H1 (cell line): Measurements from ENCODE around the gene B3GNT2.

ENCODE experiments used
- EZH2 ChIP-seq: fragments of 200-600 bp; sonication (generic); IDR thresholded peaks from 2 replicates; pipeline ENCODE4 v1.7.1; 2012; ENCODE audit warnings: low read depth, mild to moderate bottlenecking, moderate library complexity, low read length, inconsistent platforms; ENCODE audit not compliant: severe bottlenecking
- KDM4A ChIP-seq: IDR thresholded peaks from one replicate; pipeline ENCODE4 v1.7.1; 2012; ENCODE audit warnings: low read depth, mild to moderate bottlenecking, moderate library complexity, low read length, inconsistent platforms; ENCODE audit not compliant: severe bottlenecking
- POLR2AphosphoS5 ChIP-seq: IDR thresholded peaks from 2 replicates; pipeline ENCODE4 v1.6.1; 2011; ENCODE audit warnings: low read depth, low read length
- SAP30 ChIP-seq: fragments of 300-600 bp; sonication (generic); IDR thresholded peaks from 2 replicates; pipeline ENCODE4 v1.7.1; 2012; ENCODE audit warnings: low read length, moderate library complexity, mild to moderate bottlenecking, inconsistent platforms; ENCODE audit not compliant: insufficient read depth, insufficient replicate concordance
- TAF1 ChIP-seq: IDR thresholded peaks from 2 replicates; pipeline ENCODE4 v1.6.1; 2011; ENCODE audit warnings: mild to moderate bottlenecking, low read depth, low read length
- TEAD4 ChIP-seq: IDR thresholded peaks from 2 replicates; pipeline ENCODE4 v1.6.1; 2012; ENCODE audit warnings: low read depth, low read length, inconsistent platforms, mixed read lengths
- TF ChIP-seq, protein P1 (sequence below), 3 experiments: IDR thresholded peaks; 1 replicate in 2 of 3; 2 replicates in 1 of 3; pipeline versions ENCODE4 v1.5.1 to v1.6.1; 2011; ENCODE audit warnings: low read length in 3 of 3, mild to moderate bottlenecking in 3 of 3, inconsistent platforms in 2 of 3, low read depth in 1 of 3, moderate library complexity in 1 of 3; ENCODE audit not compliant: insufficient read depth in 1 of 3; ENCODE audit errors: control extremely low read depth in 1 of 3

DNA sequence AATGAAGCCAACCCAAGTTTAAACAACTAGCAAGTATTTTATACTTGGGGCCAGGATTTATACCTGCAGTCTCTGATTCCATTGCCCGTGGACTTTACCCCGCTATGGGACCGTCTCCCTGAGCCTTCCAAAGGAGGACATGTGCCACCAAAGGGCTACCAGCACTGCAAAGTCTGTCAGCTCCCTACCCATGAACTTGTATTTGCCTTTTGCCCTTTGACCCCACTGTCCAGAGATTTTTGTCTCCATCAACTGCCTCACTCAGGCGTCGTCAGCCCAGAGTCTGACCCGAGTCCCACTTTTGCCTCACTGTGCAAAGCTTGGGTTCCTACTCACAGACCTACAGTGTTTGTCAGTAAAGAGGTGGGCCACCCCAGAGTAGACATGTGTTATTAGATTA is 40.6 kb downstream of the B3GNT2 start:
- TF ChIP-seq, protein P1, sequence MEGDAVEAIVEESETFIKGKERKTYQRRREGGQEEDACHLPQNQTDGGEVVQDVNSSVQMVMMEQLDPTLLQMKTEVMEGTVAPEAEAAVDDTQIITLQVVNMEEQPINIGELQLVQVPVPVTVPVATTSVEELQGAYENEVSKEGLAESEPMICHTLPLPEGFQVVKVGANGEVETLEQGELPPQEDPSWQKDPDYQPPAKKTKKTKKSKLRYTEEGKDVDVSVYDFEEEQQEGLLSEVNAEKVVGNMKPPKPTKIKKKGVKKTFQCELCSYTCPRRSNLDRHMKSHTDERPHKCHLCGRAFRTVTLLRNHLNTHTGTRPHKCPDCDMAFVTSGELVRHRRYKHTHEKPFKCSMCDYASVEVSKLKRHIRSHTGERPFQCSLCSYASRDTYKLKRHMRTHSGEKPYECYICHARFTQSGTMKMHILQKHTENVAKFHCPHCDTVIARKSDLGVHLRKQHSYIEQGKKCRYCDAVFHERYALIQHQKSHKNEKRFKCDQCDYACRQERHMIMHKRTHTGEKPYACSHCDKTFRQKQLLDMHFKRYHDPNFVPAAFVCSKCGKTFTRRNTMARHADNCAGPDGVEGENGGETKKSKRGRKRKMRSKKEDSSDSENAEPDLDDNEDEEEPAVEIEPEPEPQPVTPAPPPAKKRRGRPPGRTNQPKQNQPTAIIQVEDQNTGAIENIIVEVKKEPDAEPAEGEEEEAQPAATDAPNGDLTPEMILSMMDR (IDR thresholded peaks at IDR 0.05; ENCODE audit: control extremely low read depth in 1 of 3, insufficient read depth in 1 of 3, low read depth in 1 of 3, low read length in 3 of 3): no peak
- TF ChIP-seq SAP30 (no peak), POLR2AphosphoS5 (no peak), KDM4A (no peak), TAF1 (no peak), TEAD4 (no peak), EZH2 (no peak)
